MM.1S (cell line): ENCODE measurements around the gene AKAP13.

Source experiments
- CTCF ChIP-seq: fragments of 300-600 bp; sonication (generic); IDR thresholded peaks from 2 replicates; pipeline ENCODE4 v1.5.1; 2016; ENCODE audit warnings: antibody characterized with exemption, low read length, mixed read lengths
- EZH2 ChIP-seq: fragments of 300-600 bp; sonication (generic); optimal IDR thresholded peaks from 2 replicates; pipeline ENCODE3; 2017; ENCODE audit warnings: low read depth, mild to moderate bottlenecking, antibody characterized with exemption, low read length, mixed read lengths
- EZH2phosphoT487 ChIP-seq: fragments of 300-600 bp; sonication (generic); IDR thresholded peaks from 2 replicates; pipeline ENCODE4 v1.6.1; 2018; ENCODE audit warnings: antibody characterized with exemption, low read length

GRCh38 chr15:85773970-85774369 lies 393.6 kb downstream of the AKAP13 start:
- TF ChIP-seq CTCF (no peak), EZH2phosphoT487 (no peak), EZH2 (no peak)
